Stimulated activated naive B cell treated with anti-CD40 and anti-IgM and Interleukin-4, amounts not matched to agents 10 μg/mL and 1 μg/mL and 100 μg/mL, for 72 hours (primary cell): ENCODE data around the gene PTPRD.
"Not testable (repeated sequence)": the region's sequence is repeated elsewhere in the genome, so short reads cannot be mapped to it uniquely, and the experiment has no call there.

ENCODE experiments used
- ATAC-seq, 2 donors: fragments of 150-1000 bp; cut with Tn5 transposase; replicated peaks; 2 replicates each; pipeline ENCODE4 v1.10.0; 2021; ENCODE audit warnings: moderate library complexity in 1 of 2
- DNase-seq: peaks from one replicate; pipeline ENCODE4 v3.0.0; 2021
- H3K27ac Mint-ChIP-seq: one replicate; pipeline ENCODE4 v1.8.0; 2022; ENCODE audit warnings: mild to moderate bottlenecking, mixed read lengths
- H3K27me3 Mint-ChIP-seq, 2 donors: one replicate each; pipeline ENCODE4 v1.8.0; 2022; ENCODE audit warnings: mixed read lengths in 2 of 2
- H3K36me3 Mint-ChIP-seq, 2 donors: one replicate each; pipeline ENCODE4 v1.8.0; 2022; ENCODE audit warnings: mixed read lengths in 2 of 2, mild to moderate bottlenecking in 1 of 2
- H3K4me1 Mint-ChIP-seq, 2 donors: one replicate each; pipeline ENCODE4 v1.8.0; 2022; ENCODE audit warnings: mixed read lengths in 2 of 2, mild to moderate bottlenecking in 1 of 2
- H3K4me3 Mint-ChIP-seq, 2 donors: one replicate each; pipeline ENCODE4 v1.8.0; 2022; ENCODE audit warnings: mild to moderate bottlenecking in 2 of 2, mixed read lengths in 2 of 2, moderate library complexity in 1 of 2
- H3K9me3 Mint-ChIP-seq, 2 donors: one replicate each; pipeline ENCODE4 v1.8.0; 2022; ENCODE audit warnings: mixed read lengths in 2 of 2, mild to moderate bottlenecking in 1 of 2

Gene PTPRD

DNA sequence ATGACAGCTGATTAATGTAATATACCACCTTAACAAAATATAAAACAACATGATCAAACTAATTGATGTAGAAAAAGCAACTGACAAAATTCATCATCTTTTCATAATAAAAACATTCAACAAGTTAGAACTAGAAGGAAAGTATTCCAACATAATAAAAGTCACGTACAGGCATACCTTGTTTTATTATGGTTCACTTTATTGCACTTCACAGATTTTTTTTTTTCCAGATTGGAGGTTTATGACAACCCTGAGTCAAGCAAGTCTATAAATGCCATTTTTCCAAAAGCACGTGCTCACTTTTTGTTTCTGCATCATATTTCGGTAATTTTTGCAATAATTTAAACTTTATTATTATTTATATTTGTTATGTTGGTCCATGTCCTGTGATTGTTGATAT is 1120.3 kb downstream of the PTPRD start:
- Mint-ChIP-seq H3K36me3 (no peaks in the 10 kb centered on the region), H3K4me3 (no peak overlapping the region), H3K27ac (no peak overlapping the region), H3K9me3 (peaks cover 4 to 12% of the 10 kb centered on the region in 2 donors), H3K4me1 (no peaks in the 10 kb centered on the region), H3K27me3 (no peaks in the 10 kb centered on the region)
- DNase-seq (no peak), ATAC-seq (no peak)

GRCh38 chr9:9489183-9489582 is 1123.6 kb downstream of the PTPRD start:
- H3K36me3 Mint-ChIP-seq, result no peaks in the 10 kb centered on the region
- H3K4me3 Mint-ChIP-seq, result no peak overlapping the region
- H3K9me3 Mint-ChIP-seq, result peaks cover 0 to 4% of the 10 kb centered on the region in 2 donors
- ATAC-seq (no peak), DNase-seq (no peak)
- no peaks in the 10 kb centered on the region for H3K27me3 Mint-ChIP-seq
- H3K27ac Mint-ChIP-seq, result no peak overlapping the region
- no peaks in the 10 kb centered on the region for H3K4me1 Mint-ChIP-seq

GRCh38 chr9:9483175-9483574 is 1129.6 kb downstream of the PTPRD start:
- Mint-ChIP-seq H3K27me3 (no peaks in the 10 kb centered on the region), H3K9me3 (no peaks in the 10 kb centered on the region), H3K27ac (no peak overlapping the region), H3K4me1 (no peaks in the 10 kb centered on the region), H3K4me3 (no peak overlapping the region), H3K36me3 (no peaks in the 10 kb centered on the region)
- no peak for DNase-seq
- no peak for ATAC-seq

- DNase-seq (no peak), ATAC-seq (no peak)
- no peaks in the 10 kb centered on the region for H3K4me1 Mint-ChIP-seq
- H3K27me3 Mint-ChIP-seq, result no peaks in the 10 kb centered on the region
- no peaks in the 10 kb centered on the region for H3K9me3 Mint-ChIP-seq
- no peak overlapping the region for H3K27ac Mint-ChIP-seq
- no peaks in the 10 kb centered on the region for H3K36me3 Mint-ChIP-seq
- H3K4me3 Mint-ChIP-seq, result no peak overlapping the region
These were observed 1134.1 kb downstream of the PTPRD start for GRCh38 chr9:9478741-9479140.

DNA sequence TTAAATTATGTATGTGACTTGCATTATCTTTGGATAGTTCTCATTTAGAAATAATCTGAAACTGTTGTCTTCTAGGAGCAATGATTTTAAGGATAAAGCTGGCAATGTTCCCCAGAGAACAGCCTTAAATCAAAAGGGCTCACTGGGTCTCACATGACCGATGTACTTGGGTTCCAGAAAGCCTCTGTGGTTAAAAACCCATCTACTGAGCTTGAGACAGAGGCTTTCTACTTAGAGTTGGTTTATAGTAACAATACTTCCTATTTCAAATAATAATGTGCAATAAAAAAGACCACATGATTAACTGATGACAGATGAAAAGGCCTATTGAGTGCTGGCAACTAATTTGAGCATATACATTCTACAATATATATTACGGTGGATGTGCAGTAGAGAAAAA is 1143.5 kb downstream of the PTPRD start:
- Mint-ChIP-seq H3K27me3 (no peaks in the 10 kb centered on the region), H3K4me3 (no peak overlapping the region), H3K27ac (no peak overlapping the region), H3K4me1 (no peaks in the 10 kb centered on the region), H3K9me3 (peaks cover 0 to 1% of the 10 kb centered on the region in 2 donors), H3K36me3 (no peaks in the 10 kb centered on the region)
- DNase-seq (no peak), ATAC-seq (no peak)

DNA sequence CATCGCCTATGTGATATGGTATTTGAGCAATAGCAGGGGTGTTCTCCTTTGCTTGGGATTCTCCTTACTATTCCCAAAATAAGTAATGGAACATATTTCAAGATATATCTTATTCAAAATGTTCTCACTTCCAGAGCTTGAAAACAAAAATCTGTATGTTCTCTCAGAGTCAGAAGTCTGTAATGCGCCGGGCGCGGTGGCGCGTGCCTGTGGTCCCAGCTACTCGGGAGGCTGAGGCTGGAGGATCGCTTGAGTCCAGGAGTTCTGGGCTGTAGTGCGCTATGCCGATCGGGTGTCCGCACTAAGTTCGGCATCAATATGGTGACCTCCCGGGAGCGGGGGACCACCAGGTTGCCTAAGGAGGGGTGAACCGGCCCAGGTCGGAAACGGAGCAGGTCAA is 1170.9 kb downstream of the PTPRD start:
- not testable (repeated sequence) for H3K9me3 Mint-ChIP-seq, H3K4me1 Mint-ChIP-seq, H3K27me3 Mint-ChIP-seq, DNase-seq, H3K27ac Mint-ChIP-seq, H3K4me3 Mint-ChIP-seq, ATAC-seq, H3K36me3 Mint-ChIP-seq

DNA sequence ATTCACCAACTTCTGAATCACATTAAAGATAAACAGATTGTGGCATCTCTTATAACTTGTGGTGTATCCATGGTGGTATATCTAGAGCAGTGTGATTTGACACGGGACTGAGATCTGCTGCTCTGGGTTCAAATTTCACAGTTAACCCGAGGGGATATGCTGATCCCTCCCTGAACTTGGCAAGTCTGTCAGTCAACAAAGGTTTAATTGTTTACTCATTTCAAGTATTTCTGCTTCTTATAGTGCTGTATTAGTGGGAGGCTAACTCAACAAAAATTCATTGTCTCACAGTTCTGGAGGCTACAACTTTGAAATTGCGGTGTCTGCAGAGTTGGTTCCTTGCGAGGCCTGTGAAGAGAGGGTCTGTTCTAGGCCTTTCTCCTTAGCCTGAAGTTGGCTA is 1175.2 kb downstream of the PTPRD start:
- H3K9me3 Mint-ChIP-seq, result no peaks in the 10 kb centered on the region
- H3K4me1 Mint-ChIP-seq, result no peaks in the 10 kb centered on the region
- H3K27me3 Mint-ChIP-seq, result no peaks in the 10 kb centered on the region
- no peak overlapping the region for H3K4me3 Mint-ChIP-seq
- no peak overlapping the region for H3K27ac Mint-ChIP-seq
- H3K36me3 Mint-ChIP-seq, result no peaks in the 10 kb centered on the region
- DNase-seq (no peak), ATAC-seq (no peak)

- not testable (repeated sequence) for DNase-seq, H3K27ac Mint-ChIP-seq, H3K27me3 Mint-ChIP-seq, H3K4me3 Mint-ChIP-seq, H3K4me1 Mint-ChIP-seq, ATAC-seq, H3K36me3 Mint-ChIP-seq, H3K9me3 Mint-ChIP-seq
These were observed 1186.3 kb downstream of the PTPRD start for GRCh38 chr9:9426454-9426853.

DNA sequence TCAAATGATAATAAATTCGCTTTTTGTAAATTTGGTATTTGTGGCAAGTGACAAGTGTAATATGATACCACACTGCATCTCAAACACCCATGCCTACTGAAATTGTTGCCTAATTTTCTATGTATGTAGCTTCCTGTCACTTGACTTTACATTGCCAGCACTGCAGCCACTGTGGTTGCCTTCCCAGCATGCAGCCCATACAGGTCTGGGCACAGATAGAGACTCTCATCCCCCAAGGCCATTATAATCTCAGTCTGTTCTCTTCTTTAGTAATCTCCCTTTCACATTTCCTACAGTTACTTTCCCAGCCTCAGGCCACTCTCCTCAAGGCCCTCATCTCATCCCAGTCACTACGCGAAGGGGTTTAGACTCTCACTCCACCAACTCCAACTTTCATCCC is 1200.6 kb downstream of the PTPRD start:
- no peak for ATAC-seq
- Mint-ChIP-seq H3K27me3 (no peaks in the 10 kb centered on the region), H3K27ac (no peak overlapping the region), H3K4me3 (no peak overlapping the region), H3K9me3 (no peaks in the 10 kb centered on the region), H3K4me1 (no peaks in the 10 kb centered on the region), H3K36me3 (no peaks in the 10 kb centered on the region)
- DNase-seq, result no peak

- ATAC-seq (no peak), DNase-seq (no peak)
- no peaks in the 10 kb centered on the region for H3K36me3 Mint-ChIP-seq
- H3K27me3 Mint-ChIP-seq, result no peaks in the 10 kb centered on the region
- H3K27ac Mint-ChIP-seq, result no peak overlapping the region
- no peaks in the 10 kb centered on the region for H3K9me3 Mint-ChIP-seq
- no peak overlapping the region for H3K4me3 Mint-ChIP-seq
- H3K4me1 Mint-ChIP-seq, result no peaks in the 10 kb centered on the region
These were observed 1202.1 kb downstream of the PTPRD start for GRCh38 chr9:9410736-9411135.

DNA sequence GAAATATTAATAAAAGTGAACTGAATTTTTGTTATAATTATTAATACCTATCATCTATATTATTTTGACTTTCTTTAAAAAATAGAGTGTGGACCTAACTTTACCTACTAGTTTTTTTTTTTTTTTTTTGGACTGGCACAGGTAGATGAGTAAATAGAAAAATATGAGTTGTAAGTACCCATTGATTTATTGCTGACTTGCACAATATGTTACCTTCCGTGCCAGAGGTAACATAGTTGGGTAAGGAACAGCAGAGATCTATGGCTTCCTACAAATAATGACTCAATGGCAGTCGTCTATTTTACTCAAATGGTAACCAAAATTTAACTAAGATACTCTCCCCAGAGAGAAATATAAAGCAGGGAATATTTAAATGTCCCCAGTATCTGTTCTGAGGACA is 1212.8 kb downstream of the PTPRD start:
- ATAC-seq (no peak), DNase-seq (no peak)
- H3K4me1 Mint-ChIP-seq, result no peaks in the 10 kb centered on the region
- no peak overlapping the region for H3K27ac Mint-ChIP-seq
- H3K9me3 Mint-ChIP-seq, result peaks cover 0 to 1% of the 10 kb centered on the region in 2 donors
- H3K36me3 Mint-ChIP-seq, result no peaks in the 10 kb centered on the region
- H3K27me3 Mint-ChIP-seq, result no peaks in the 10 kb centered on the region
- H3K4me3 Mint-ChIP-seq, result no peak overlapping the region

DNA sequence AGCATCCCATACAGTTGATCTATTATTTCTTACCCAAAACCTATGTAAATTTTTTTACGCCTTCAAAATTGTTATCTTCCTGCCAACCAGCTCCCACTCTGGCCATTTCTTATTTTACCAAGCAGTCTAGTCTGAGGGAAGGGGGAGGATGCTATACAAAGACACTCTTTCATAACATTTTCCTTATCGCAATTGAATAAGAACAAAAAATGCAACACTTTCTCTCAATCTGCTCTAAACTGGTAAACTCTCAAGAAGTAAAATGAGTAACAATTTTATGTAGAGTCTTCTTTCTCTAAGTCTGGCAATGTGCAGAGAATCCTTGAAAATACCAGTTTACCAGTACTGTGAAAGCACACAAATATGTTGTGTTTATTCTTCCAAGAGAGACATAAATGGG is 1216.3 kb downstream of the PTPRD start:
- H3K4me1 Mint-ChIP-seq, result no peaks in the 10 kb centered on the region
- H3K36me3 Mint-ChIP-seq, result no peaks in the 10 kb centered on the region
- DNase-seq (no peak), ATAC-seq (no peak)
- H3K27me3 Mint-ChIP-seq, result no peaks in the 10 kb centered on the region
- no peak overlapping the region for H3K27ac Mint-ChIP-seq
- peaks cover 0 to 1% of the 10 kb centered on the region in 2 donors for H3K9me3 Mint-ChIP-seq
- no peak overlapping the region for H3K4me3 Mint-ChIP-seq

DNA sequence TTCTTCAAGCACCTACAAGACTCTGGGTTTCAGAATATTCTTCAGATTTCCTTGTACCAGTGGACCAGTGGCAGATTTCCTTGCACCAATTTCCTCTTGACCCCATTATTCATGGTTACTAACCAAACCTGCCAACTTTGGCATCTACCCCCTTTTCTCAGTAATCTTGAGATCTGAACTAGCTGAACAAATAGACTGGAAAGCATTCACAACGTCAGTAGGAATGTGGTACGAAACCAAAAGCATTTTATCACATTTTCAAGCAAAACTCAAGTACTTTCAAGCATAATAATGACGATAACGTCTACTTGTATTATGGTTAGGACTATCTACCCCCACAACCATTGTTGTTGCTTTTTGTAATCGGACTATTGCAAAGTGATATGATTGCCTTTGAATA is 1217.3 kb downstream of the PTPRD start:
- H3K27ac Mint-ChIP-seq, result no peak overlapping the region
- ATAC-seq, result no peak
- peaks cover 0 to 1% of the 10 kb centered on the region in 2 donors for H3K9me3 Mint-ChIP-seq
- H3K27me3 Mint-ChIP-seq, result no peaks in the 10 kb centered on the region
- H3K36me3 Mint-ChIP-seq, result no peaks in the 10 kb centered on the region
- DNase-seq, result no peak
- H3K4me1 Mint-ChIP-seq, result no peaks in the 10 kb centered on the region
- H3K4me3 Mint-ChIP-seq, result no peak overlapping the region

DNA sequence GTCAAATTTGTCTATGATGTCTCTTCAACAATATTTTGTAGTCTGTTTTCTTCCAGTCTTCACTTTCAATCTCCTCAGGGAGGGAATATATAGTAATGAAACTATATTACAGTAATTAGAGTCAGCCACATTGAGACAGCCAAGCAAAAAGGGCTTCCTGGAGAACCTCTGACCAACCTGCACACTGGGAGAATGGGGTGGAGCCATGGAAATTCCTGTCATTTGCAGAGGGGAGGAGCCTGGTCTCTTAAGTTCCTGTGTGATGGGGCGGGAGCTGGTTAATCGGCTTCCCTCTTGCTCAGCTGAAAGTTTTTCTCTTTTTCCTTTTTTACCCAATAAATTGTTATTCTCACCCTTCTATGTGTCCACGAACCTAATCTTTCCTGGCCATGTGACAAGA is 1220.0 kb downstream of the PTPRD start:
- Mint-ChIP-seq H3K27me3 (no peaks in the 10 kb centered on the region), H3K4me3 (no peak overlapping the region), H3K27ac (no peak overlapping the region), H3K9me3 (no peaks in the 10 kb centered on the region), H3K4me1 (no peaks in the 10 kb centered on the region), H3K36me3 (no peaks in the 10 kb centered on the region)
- ATAC-seq, result no peak
- DNase-seq, result no peak

DNA sequence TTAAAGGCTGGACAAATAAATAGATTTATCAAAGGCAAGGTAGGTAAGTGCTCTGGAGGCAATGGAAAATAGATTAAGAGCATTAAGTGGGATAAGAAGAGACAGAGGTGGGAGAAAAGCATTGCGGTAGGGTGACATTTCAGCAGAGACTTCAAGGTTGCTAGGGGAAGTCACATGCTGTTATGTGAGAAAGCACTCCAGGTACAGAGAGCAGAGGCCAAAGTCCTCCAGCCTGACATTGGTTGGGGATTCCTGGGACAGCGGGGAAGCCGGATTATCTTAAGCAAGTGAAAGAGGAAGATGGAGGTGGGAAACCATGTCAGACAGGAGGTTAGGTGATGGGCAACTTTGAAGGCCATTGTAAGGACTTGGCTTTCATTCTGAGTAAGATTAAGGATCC is 1222.9 kb downstream of the PTPRD start:
- ATAC-seq, result no peak
- Mint-ChIP-seq H3K9me3 (peaks cover 0 to 4% of the 10 kb centered on the region in 2 donors), H3K36me3 (no peaks in the 10 kb centered on the region), H3K27ac (no peak overlapping the region), H3K4me1 (no peaks in the 10 kb centered on the region), H3K4me3 (no peak overlapping the region), H3K27me3 (no peaks in the 10 kb centered on the region)
- DNase-seq, result no peak

GRCh38 chr9:9387511-9388115 is 1225.2 kb downstream of the PTPRD start:
- Mint-ChIP-seq H3K36me3 (no peaks in the 10 kb centered on the region), H3K9me3 (peaks cover 0 to 4% of the 10 kb centered on the region in 2 donors), H3K4me1 (no peaks in the 10 kb centered on the region), H3K27me3 (no peaks in the 10 kb centered on the region), H3K27ac (no peak overlapping the region), H3K4me3 (no peak overlapping the region)
- DNase-seq (no peak), ATAC-seq (no peak)
